Fibroblast of villous mesenchyme (primary cell): ENCODE measurements around the gene PCSK1. TPM values are rescaled to one million over a fixed set of nuclear protein-coding genes. Genes with fewer than 3 reads are reported as not detected.
A peak's percentile ranks its signal among the peaks of the same experiment; 100 is the strongest.

Experiments
- DNase-seq: peaks from one replicate; pipeline ENCODE4 v3.0.0-alpha.2; 2010; ENCODE audit warnings: low read depth
- H3K4me3 ChIP-seq: 2 replicates; pipeline ENCODE4 v1.5.1; 2011; ENCODE audit warnings: low read depth, mild to moderate bottlenecking, low read length
- CTCF ChIP-seq: IDR thresholded peaks from 2 replicates; pipeline ENCODE4 v1.5.1; 2012; ENCODE audit warnings: low read depth, mild to moderate bottlenecking, low read length; ENCODE audit not compliant: insufficient read depth
- total RNA-seq: library from RNA; depleted of rRNA; stranded (reverse); fragments of >200 nt; gene quantifications from 2 replicates; pipeline ENCODE4 v1.2.3, GENCODE V29; 2012

PCSK1 gene
- total RNA-seq: under 0.01 TPM in 1 of 2 replicates, not detected in the other

- no peak within 1 kb of the TSS for H3K4me3 ChIP-seq
- TF ChIP-seq CTCF: no peak
- no peak for DNase-seq
Measured at GRCh38 chr5:96433066-96433447, at the start of gene PCSK1. Gene PCSK1, minus strand, starts transcription at chr5:96433248. Its CDS starts 206 bp downstream, at chr5:96433042.

GRCh38 chr5:96481867-96482266 is 48.8 kb upstream of the PCSK1 start:
- no peak overlapping the region for H3K4me3 ChIP-seq
- no peak for DNase-seq
- TF ChIP-seq CTCF: no peak

- no peak overlapping the region for H3K4me3 ChIP-seq
- TF ChIP-seq CTCF: no peak
- peak; percentile 46 for DNase-seq
Measured at GRCh38 chr5:96481009-96481786, 48.1 kb upstream of the PCSK1 start.

GRCh38 chr5:96478983-96479382 is 45.9 kb upstream of the PCSK1 start:
- no peak overlapping the region for H3K4me3 ChIP-seq
- TF ChIP-seq CTCF: no peak
- DNase-seq: no peak

- peak; percentile 19 for DNase-seq
- no peak overlapping the region for H3K4me3 ChIP-seq
- no peak for TF ChIP-seq CTCF
Measured at GRCh38 chr5:96476654-96477053, 43.6 kb upstream of the PCSK1 start.

- no peak for DNase-seq
- TF ChIP-seq CTCF: no peak
- H3K4me3 ChIP-seq: no peak overlapping the region
Measured at GRCh38 chr5:96474073-96474472, 41.0 kb upstream of the PCSK1 start.

- TF ChIP-seq CTCF: no peak
- DNase-seq: no peak
- no peak overlapping the region for H3K4me3 ChIP-seq
Measured at GRCh38 chr5:96473155-96473554, 40.1 kb upstream of the PCSK1 start.
